CMK (cell line): ENCODE data around the gene SLC38A3.
A peak's percentile ranks its signal among the peaks of the same experiment; 100 is the strongest.
"Not testable (repeated sequence)": the region's sequence is repeated elsewhere in the genome, so short reads cannot be mapped to it uniquely, and the experiment has no call there.

ENCODE experiments used
- DNase-seq: peaks from one replicate; pipeline ENCODE4 v3.0.0-alpha.2; 2010; ENCODE audit warnings: low read depth

SLC38A3 gene

DNA sequence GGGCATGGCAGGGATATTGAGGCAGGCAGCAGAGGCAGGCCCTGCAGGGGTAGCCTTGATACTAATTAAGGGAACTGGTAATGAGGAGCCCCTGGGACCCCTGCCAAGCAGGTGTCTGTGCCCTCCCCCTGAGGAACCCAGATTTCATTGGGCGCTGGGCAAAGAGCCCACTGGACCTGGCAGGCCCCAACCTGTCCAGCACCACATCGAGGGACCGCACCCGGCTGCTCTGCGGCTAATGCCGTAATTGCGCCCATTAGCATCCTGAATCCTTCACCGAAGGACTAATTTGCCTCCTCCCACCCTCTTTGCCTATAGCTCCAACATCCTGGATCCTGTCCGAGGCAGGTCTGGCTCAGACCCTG, 50.2 kb downstream of the SLC38A3 start:
- DNase-seq = no peak

DNA sequence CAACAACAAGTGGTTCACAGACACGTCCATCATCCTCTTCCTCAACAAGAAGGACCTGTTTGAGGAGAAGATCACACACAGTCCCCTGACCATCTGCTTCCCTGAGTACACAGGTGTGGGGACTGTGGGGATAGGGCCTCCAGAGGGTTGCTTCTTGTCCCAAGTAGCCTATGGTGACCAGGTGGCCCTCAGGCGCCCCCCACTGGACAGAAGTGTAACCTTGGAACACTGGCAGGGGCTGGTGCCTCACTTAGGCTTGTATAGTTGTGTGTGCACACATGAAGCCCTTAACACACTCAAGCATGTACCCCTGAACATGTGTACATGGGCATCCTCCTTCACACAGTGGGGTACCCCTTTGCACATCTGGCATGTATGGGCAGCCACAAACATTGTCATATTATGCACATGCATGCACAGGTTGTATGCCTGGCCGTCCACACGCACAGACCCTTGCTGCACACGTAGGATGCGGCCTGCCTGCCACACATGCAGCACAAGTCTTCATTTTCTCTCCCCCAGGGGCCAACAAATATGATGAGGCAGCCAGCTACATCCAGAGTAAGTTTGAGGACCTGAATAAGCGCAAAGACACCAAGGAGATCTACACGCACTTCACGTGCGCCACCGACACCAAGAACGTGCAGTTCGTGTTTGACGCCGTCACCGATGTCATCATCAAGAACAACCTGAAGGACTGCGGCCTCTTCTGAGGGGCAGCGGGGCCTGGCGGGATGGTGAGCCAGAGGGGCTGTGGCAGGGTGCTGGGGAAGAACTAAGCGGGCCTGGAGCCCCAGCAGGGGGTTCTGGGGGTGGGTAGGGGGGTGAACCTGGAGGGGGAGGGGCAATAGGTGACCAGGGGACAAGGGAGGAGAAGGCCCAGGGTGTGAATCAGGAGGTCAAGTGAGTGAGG, 52.2 kb downstream of the SLC38A3 start:
- DNase-seq = no peak

DNA sequence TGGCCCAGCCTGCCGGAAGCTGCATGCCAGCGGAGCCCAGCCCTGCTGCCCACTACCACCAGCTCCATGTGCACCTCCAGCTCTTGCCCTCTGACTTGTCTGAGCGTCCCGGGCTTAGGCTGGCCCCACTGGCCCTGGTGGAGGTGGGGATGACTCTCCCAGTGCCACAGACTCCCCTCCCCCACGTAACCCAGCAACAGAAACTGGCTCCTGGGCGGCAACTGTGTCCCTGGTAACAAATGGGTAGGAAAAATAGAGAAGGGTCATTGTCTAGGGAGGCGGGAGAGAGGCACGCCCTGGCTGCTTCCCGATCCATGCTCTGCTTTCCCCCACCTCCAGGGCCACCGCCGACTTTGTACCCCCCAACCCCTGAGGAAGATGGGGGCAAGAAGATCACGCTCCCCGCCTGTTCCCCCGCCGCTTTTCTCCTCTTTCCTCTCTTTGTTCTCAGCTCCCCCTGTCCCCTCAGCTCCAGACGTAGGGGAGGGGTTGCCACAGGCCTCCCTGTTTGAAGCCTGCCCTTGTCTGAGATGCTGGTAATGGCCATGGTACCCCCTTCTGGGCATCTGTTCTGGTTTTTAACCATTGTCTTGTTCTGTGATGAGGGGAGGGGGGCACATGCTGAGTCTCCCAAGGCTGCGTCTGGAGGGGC, 53.1 kb downstream of the SLC38A3 start:
- DNase-seq = no peak

DNA sequence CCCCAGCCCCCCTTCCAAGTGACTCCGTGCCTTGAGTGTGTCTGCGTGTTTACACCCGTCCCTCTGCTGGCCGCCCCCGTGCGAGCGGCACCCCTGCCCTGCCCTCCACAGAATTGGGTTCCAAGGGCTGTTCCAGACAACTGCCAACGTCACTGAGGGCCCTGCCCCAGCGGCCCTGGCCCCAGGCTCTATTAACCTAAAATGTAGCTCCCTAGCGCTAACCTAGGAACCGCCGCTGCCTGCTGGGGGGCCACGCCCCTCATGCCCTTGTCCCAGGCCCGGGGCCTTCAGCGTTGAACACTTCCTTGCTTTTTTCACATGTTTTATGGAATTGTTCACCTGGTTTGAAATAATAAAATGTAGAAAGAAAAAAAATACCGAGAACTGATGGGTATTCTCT, 53.9 kb downstream of the SLC38A3 start:
- DNase-seq = no peak

DNA sequence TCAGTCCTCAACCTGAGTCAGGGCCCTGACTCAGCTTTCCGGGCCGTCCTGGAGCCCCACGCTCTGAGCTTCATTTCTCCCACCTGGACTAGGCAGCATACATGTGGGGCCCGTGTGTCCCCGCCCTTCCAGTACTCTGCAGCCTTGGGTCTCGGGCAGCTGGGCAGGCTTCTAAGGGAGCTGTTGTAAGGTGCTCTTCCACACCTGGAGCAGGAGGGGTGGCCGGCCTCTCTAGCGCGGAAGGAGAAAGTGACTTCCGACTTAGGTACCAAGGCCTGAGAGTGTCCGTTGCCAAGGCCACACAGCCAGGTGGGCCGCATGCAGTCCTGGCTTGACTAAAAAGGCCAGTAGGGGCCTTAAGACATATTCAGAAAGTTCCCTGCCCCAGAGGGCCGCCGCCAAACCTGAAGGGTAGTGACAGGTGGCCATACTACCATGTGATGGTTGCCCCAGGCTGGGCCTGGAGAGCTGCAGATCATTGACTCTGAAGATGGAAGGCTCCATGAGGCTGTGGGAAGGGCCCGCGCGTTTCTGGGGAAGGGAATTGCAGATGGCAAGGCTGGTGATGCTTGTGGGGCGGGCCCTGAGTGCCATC, 54.5 kb downstream of the SLC38A3 start:
- no peak for DNase-seq

DNA sequence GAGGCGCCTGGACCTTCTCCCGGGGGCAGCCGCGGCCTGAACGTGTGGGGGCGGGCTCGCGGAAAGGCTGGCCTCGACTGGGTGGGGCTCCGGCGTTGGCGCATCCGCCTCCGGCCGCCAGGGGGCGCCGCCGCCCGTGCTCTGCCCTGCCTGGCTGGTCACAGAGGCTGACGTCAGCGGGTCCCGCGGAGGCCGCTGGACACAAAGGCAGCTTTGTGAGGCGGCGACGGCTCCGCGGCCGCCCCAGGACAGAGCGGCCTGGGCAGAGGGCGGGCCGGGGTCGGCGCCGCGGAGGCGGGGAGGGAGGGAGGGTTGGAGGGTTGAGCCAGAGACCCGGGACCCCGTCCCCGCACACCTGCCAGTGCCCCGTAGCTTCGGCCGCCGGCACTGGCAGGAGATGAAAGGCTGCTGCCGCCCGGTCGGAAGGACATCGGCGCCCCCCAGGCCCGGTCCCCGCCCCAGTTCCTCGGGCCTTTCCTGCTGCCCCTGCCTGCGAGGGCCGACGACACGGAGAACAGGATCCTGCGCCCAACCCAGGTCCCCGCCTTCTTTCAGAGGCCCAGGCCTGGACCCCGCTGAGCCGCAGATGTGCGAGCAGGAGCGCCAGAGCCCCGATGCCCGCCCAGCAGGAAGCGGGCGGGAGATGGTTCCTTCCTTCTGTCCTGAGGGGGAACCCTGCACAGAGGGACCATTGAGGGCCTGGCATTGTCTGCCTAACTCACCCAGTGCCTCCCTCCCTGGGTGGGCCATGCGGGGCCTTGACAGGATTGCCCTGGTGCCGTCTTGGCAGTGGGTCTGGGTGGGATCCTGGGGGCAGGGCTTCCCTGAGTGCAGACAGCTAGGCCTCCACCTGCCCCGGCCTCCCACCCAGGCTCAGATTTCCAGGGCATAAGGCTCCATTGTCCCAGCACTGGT, 55.2 kb downstream of the SLC38A3 start:
- peak; percentile 78 for DNase-seq

DNA sequence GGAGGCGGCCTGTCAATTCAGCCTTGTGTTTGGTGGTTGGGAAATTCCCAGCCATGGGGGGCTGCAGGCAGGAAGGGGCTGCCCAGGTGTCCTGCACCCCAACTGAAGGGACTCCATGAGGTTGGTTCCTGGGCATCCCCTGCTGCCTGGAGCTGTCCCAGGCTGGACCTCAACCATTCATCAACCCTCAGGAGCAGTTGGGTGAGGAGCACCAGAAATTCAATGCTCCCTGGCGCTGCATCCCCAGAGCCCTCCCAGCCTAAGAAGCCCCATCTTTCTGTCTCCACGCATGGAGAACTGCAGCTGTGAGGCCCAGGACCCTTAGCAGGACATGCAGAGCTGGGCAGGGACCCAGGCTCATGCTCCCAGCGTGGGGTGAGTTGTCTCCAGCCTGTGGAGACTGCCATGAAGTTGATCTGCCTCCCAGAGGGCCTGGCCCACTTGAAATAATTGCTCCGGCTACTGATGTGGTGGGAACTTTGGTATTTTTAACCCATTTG, 55.9 kb downstream of the SLC38A3 start:
- DNase-seq = no peak

DNA sequence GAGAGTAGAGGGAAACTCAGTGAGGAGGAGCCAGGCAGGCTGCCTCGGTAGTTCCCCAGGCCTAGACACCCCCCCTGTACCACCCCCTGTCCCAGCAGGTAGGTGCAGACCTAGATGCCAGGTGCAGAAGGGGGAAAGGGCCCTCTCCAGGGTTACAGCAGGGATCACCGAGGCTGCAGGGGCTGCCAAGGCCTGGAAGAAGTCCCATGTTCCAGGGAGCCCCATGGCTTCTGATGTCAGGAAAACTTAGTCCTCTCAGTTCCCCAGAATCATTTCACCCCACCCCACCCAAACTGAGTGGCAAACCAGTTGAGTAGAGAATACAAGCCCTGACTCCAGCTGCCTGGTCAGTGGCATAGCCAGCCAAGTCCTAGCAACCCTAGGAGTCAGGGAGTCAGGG, 56.4 kb downstream of the SLC38A3 start:
- no peak for DNase-seq

DNA sequence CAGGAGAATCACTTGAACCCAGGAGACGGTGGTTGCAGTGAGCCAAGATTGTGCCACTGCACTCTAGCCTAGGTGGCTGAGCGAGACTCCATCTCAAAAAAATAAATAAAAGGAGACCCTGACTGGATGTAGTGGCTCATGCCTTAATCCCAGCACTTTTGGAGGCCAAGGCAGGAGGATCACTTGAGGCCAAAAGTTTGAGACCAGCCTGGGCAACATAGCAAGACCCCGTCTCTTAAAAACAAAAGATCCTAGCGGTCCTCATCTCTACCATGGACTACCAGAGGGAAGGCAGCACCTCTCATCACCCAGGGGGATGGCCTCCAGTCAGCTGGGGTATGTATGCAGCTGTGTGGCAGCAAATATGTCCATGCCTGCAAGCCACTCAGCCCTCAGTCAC, 57.1 kb downstream of the SLC38A3 start:
- DNase-seq = not testable (repeated sequence)

DNA sequence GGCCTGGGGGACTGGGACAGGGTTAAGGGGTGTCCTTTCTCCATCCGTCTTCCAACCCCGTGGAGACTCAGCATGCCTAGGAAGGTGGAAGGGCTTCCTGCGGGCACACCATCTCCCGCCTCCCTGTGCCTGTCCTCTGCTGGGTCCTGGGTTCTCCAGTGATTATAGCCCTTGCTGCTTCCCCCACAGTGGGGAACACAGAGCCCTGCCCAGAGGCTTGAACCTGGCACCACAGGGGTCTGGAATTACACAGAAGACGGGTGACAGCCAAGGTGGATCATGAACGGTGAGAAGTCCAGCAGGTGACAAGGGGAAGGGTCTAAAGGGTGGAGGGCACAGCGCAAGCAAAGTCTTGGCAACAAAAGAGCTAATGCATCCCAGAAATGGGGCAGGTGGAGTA, 57.7 kb downstream of the SLC38A3 start:
- no peak for DNase-seq

DNA sequence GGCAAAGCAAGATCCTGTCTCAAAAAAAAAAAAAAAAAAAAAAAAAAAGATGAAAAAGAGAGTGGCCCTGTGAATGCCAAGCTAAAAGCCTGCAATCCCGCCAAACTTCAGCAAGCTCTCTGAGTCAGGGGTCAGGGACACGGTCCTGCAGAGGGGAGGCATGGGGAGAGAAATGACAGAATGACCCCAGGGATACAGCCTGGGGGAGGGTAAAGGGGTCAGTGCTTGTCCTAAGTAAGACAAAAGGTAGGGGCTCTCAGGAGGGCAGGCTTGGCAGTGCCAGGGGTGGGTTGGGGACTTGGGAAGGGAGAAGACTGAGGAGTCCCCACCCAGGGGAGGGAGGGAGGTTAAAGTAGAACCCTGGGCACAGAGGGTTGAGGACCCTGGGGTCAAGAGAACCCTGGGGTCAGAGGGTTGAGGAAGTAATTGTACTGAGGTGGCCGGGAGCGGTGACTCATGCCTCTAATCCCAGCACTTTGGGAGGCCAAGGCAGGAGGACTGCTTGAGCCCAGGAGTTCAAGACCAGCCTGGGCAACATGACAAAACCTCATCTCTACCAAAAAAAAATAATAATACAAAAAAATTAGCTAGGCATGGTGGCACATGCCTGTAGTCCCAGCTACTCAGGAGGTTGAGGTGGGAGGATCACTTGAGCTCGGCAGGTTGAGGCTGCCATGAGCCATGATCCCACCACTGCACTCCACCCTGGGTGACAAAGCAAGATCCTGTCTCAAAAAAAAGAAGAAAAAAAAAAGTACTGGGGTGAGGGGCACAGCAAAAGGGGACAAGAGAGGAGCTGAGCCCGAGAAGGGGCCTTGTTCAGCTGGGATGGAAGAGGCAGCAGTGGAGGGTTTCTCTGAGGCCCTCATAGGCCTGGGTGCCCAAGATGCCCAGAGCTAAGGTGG, 58.7 kb downstream of the SLC38A3 start:
- DNase-seq = no peak

DNA sequence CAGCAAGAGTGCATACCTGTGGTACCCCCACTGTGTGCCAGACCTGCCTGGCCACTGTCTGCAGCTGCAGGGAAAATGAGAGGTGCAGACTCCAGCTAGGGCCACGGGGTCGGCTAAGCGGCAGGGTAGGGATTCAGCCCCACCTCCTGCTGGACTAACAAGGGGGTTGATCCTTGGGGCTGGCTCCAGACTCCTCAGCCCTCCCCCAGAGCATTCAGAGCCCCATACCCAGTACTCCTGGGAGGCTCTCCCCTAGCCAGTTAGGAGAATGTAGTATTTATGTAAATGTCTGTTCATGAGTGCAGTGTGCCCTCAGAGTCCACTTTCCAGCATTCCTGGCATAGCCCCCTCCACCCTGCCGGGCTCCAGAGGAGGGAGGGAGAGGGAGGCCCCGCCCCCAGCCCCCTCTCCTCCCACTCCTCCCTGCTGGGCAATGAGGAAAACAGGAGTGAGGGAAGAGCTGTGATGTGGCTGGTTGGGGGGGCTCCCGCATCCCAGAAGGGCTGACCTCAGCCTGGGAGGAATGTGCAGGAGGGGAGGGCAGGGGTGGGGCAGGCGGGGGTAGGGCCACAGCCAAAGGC, 59.4 kb downstream of the SLC38A3 start:
- no peak for DNase-seq

DNA sequence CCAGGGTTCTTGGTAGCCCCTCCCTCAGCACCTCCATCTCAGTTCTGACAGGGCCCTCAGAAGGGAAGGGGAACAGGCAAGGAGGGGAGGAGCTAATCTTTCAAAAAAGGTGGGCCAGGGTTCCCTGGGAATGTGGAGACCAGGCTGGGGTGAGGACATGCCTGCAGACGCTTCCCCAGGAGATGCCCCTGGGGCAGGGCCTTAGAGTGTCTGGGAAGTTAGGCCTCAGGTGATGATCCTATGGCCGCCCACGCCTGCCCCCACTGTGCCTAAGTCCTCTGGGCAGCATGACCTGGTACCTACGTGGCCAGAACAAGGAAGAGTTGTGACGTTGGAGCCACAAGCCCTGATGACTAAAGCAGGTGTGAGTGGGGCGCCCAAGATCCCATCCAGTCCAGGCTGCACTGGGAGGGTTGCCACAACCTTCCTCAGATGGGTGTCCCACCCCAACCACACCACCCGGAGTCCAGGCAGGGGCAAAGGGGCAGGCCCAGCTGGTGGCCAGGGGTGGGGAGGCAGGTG, 60.0 kb downstream of the SLC38A3 start:
- DNase-seq = no peak

DNA sequence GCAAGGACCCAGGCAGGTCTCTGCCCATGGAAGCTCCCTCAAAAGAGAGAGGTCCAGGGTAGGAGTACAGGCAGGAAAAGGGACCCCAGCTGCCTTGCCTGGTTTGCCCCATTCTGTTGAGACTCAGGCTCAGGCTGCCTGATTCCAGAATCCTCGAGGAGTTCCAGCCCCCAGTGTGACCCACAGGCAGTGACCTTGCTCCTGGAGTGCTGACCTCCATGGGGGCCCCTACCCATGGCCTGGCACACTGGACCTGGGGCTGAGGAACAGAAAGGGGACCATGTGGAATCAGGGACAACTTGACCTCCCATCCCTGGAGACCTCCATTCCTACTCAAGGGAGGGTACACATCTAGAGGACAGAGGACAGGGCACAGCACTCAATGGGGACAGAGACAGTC, 60.5 kb downstream of the SLC38A3 start:
- DNase-seq = no peak

DNA sequence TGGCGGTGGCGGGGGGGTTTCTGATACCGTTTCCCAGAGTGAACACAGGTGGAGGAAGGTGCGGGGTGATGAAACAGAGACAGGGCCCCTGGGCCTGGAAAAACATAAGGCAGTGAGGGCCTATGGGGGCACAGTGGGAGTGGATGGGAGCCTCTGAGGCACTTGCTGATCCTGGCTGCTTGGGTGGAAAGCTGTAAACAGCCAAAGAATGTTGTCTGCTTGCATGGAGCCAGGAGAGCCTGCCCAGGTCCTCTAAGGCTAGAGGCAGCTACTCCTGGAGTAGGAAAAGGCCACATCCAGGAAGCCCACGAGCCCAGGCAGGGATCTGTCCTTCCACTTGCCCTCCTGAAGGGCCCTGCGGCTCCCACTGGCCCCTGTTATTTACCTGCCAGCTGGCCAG, 60.9 kb downstream of the SLC38A3 start:
- no peak for DNase-seq

DNA sequence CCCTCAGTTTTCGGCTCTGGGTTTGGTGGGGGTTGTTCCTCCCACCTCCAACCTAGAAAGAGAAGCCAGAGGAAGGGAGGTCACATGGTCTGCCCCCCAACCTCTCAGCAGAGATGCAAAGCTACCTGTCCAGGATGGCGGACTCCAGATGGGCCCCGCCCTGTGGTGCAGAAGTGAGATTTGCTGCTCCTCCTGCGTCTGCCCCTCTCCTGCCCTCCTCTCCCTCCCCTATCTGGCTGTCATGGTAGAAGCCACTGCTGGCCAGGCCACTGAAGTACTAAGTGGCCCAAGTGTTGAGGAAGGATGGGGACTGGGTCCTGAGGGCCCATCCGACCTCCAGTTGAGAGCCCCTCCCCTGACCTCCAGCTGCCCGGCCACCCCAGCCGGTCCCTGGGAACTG, 61.8 kb downstream of the SLC38A3 start:
- DNase-seq = no peak

DNA sequence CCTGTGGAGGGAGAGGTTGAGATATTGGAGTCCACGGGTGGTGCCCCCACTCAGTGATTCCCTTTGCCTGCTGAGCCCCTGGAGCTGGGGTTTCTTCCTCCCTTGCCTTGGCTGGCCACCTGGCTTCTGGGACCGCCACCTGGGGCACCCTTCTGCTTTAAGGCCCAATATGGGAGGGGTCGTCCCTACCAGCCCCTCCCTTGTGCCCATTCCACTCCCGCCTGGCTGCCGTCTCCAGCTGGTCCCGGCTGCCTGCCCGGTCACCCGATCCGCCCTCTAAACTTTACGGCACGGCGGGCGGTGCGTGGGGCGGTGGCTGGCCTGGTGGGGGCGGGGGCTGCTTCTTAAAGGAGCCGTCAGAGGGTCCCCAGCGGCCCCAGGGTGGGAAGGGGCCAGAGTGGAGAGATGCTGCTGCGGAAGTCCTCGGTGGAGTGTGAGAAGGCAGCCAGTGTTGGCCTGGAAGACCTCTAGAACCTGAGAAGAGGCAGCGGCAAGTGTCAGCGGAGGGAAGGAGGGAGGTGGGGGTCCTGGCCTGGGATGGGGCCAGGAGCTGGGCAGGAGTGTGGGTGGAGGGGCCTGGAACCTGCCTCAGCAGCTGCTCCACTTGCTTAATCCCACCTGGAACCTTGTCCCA, 62.3 kb downstream of the SLC38A3 start:
- DNase-seq = no peak

DNA sequence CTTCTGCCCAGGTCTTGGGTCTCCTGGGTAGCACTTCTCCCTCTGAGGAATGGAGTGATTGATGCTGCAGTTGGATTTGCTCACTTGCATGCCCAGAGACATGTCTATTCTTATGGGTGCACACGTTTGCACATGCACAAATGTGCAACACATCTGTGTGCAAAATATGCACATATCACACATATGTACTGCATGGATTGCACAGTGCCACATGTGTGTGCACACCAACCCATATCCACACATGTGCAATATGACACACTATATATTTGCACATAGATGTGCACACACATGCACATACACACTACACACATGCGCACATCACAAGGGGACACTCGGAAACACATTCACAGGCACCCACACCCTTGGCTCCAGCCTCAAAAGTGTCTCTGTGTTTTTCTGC, 63.2 kb downstream of the SLC38A3 start:
- DNase-seq = no peak

DNA sequence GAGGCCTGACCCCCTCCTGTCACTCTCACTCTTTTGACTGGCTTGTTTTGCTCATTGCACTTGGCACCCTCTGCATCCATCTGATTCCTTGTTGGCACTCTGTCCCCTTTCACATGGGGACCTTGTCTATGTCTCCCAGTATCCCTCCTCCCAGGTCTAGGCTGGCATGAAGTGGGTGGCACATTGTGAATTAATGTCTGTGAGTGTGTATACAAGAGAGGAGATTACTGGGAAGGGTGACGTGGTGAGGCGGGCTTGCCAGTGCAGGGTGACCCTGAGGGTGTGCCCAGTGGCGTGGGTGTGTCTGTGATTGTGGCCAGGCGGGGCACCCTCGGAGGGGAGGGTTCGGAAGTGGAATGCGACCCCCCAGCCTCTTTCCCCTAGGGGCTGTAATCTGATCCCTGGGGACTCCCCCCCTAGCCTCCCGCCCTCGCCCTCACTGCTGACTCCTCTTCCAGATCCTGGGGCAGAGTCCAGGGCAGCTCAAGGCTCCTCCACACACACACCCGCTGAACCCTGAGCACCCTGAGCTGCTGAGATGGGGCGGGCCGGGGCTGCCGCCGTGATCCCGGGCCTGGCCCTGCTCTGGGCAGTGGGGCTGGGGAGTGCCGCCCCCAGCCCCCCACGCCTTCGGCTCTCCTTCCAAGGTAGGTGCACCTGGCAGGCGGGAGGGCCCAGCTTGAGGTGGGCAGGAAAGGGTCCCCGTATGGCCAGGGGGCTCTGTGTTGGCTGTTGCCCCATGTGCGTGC, 63.8 kb downstream of the SLC38A3 start, which contains the start of gene SEMA3B:
SEMA3B (plus strand) TSS at position 445 of the 749 bp plus-strand sequence; CDS start at position 539, 94 bp downstream.
- DNase-seq = no peak
